Measurements from ENCODE around the gene SNAI1. TPM values are rescaled to one million over a fixed set of nuclear protein-coding genes. Genes with fewer than 3 reads are reported as not detected.
"Not testable (repeated sequence)": the region's sequence is repeated elsewhere in the genome, so short reads cannot be mapped to it uniquely, and the experiment has no call there.

The SNAI1 gene
- total RNA-seq, 1 donor from 2014 or later = 13.4 TPM

- TF ChIP-seq, protein P1, sequence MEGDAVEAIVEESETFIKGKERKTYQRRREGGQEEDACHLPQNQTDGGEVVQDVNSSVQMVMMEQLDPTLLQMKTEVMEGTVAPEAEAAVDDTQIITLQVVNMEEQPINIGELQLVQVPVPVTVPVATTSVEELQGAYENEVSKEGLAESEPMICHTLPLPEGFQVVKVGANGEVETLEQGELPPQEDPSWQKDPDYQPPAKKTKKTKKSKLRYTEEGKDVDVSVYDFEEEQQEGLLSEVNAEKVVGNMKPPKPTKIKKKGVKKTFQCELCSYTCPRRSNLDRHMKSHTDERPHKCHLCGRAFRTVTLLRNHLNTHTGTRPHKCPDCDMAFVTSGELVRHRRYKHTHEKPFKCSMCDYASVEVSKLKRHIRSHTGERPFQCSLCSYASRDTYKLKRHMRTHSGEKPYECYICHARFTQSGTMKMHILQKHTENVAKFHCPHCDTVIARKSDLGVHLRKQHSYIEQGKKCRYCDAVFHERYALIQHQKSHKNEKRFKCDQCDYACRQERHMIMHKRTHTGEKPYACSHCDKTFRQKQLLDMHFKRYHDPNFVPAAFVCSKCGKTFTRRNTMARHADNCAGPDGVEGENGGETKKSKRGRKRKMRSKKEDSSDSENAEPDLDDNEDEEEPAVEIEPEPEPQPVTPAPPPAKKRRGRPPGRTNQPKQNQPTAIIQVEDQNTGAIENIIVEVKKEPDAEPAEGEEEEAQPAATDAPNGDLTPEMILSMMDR (IDR thresholded peaks at IDR 0.05) = no peak
- no peak for DNase-seq (ENCODE audit: extremely low spot score, unreplicated experiment)
- no peaks in the 10 kb centered on the region for H3K9me3 Mint-ChIP-seq (ENCODE audit: unreplicated experiment)
- no peaks in the 10 kb centered on the region for H3K36me3 Mint-ChIP-seq (ENCODE audit: unreplicated experiment)
- H3K4me3 Mint-ChIP-seq (ENCODE audit: unreplicated experiment) = no peak overlapping the region
- H3K4me1 Mint-ChIP-seq (ENCODE audit: unreplicated experiment) = peaks cover 18% of the 10 kb centered on the region
- no peaks in the 10 kb centered on the region for H3K27me3 Mint-ChIP-seq (ENCODE audit: unreplicated experiment)
- H3K27ac Mint-ChIP-seq (ENCODE audit: unreplicated experiment) = no peak overlapping the region
Observed at GRCh38 chr20:50005471-50005981, 22.7 kb downstream of the SNAI1 start.

DNA sequence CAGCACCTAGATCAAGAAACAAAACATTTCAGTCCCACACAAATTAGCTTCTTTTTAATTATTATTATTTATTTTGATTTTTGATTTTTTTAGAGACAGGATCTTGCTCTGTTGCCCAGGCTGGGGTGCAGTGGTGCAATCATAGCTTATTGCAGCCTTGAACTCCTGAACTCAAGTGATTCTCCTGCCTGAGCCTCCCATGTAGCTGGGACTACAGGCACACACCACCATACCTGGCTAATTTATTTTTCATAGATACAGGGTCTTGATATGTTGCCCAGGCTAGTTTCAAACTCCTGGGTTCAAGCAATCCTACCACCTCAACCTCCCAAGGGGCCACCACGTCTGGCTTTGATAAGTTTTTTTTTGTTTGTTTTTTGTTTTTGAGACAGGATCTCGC is 24.6 kb downstream of the SNAI1 start:
- TF ChIP-seq, protein P1 (IDR thresholded peaks at IDR 0.05) = no peak
- Mint-ChIP-seq H3K4me1 (ENCODE audit: unreplicated experiment) (peaks cover 13% of the 10 kb centered on the region), H3K27ac (ENCODE audit: unreplicated experiment) (no peak overlapping the region), H3K36me3 (ENCODE audit: unreplicated experiment) (no peaks in the 10 kb centered on the region), H3K9me3 (ENCODE audit: unreplicated experiment) (no peaks in the 10 kb centered on the region), H3K4me3 (ENCODE audit: unreplicated experiment) (no peak overlapping the region), H3K27me3 (ENCODE audit: unreplicated experiment) (no peaks in the 10 kb centered on the region)
- no peak for DNase-seq (ENCODE audit: extremely low spot score, unreplicated experiment)

- Mint-ChIP-seq H3K4me3 (ENCODE audit: unreplicated experiment) (no peak overlapping the region), H3K9me3 (ENCODE audit: unreplicated experiment) (no peaks in the 10 kb centered on the region), H3K27ac (ENCODE audit: unreplicated experiment) (no peak overlapping the region), H3K27me3 (ENCODE audit: unreplicated experiment) (no peaks in the 10 kb centered on the region), H3K4me1 (ENCODE audit: unreplicated experiment) (peaks cover 13% of the 10 kb centered on the region), H3K36me3 (ENCODE audit: unreplicated experiment) (no peaks in the 10 kb centered on the region)
- TF ChIP-seq, protein P1 (IDR thresholded peaks at IDR 0.05) = no peak
- no peak for DNase-seq (ENCODE audit: extremely low spot score, unreplicated experiment)
Observed at GRCh38 chr20:50008007-50008406, 25.2 kb downstream of the SNAI1 start.

DNA sequence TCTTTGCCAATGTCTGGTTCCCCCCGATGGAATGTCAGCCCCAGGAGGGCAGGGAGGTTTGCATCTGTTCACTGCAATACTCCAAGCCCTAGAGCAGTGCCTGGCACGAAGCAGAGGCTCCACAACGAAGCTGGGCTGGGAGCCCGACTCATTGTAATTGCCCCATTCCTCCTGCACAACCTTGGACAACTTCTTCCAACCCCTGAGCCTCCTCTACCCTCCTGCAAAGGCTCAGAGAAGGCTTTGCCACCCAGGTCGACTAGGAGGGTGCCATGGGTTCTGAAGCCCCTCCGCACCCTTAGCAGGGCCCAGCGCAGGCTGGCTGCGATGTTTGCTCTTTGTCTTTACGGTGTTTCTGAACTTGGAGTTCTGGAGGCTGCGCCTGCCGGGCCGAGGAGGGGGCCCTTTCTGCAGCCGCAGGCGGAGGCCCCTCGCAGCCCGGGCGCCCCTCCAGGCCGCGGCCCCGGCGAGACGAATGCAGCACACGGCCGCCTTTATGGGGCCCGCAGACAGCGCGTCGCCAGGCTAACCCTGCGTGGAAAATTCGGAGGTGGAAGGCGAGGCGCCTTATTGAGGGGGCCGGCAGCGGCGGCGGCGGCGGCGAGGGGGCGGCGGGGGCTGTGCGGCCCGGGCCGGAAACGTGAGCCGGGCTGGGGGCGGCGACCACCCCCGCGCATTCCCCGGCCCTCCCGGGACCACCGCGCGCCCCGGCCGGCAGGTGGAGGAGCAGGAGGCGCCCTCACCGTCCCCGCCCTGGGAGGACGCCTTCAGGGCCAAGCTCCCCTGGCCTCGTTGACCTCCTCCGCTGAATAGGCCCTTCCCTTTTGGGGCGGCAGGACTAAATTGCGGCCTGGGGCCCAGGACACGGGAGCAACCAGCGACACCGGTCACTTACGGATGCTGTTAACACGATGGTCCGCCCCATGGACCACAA is 27.0 kb downstream of the SNAI1 start:
- H3K4me1 Mint-ChIP-seq (ENCODE audit: unreplicated experiment) = peaks cover 19% of the 10 kb centered on the region
- no peaks in the 10 kb centered on the region for H3K27me3 Mint-ChIP-seq (ENCODE audit: unreplicated experiment)
- H3K27ac Mint-ChIP-seq (ENCODE audit: unreplicated experiment) = no peak overlapping the region
- no peaks in the 10 kb centered on the region for H3K9me3 Mint-ChIP-seq (ENCODE audit: unreplicated experiment)
- TF ChIP-seq, protein P1 (IDR thresholded peaks at IDR 0.05) = no peak
- no peak for DNase-seq (ENCODE audit: extremely low spot score, unreplicated experiment)
- H3K36me3 Mint-ChIP-seq (ENCODE audit: unreplicated experiment) = no peaks in the 10 kb centered on the region
- no peak overlapping the region for H3K4me3 Mint-ChIP-seq (ENCODE audit: unreplicated experiment)

- H3K27me3 Mint-ChIP-seq (ENCODE audit: unreplicated experiment); DNase-seq (ENCODE audit: extremely low spot score, unreplicated experiment); H3K9me3 Mint-ChIP-seq (ENCODE audit: unreplicated experiment); H3K27ac Mint-ChIP-seq (ENCODE audit: unreplicated experiment); H3K36me3 Mint-ChIP-seq (ENCODE audit: unreplicated experiment); H3K4me3 Mint-ChIP-seq (ENCODE audit: unreplicated experiment): not testable (repeated sequence)
- peaks cover 24% of the 10 kb centered on the region for H3K4me1 Mint-ChIP-seq (ENCODE audit: unreplicated experiment)
Observed at GRCh38 chr20:50011597-50011996, 28.8 kb downstream of the SNAI1 start.

Measured in osteocyte (in vitro differentiated cells).